HEK293 (cell line): ENCODE measurements around the gene RNF43.

Experiments
- CTCF ChIA-PET: fragments of 350-600 bp; formaldehyde crosslinking; extraction: SDS; loops from one replicate; lab custom pipeline; 2021; ENCODE audit warnings: antibody characterized with exemption; lab: Yijun Ruan, JAX
- POLR2A ChIA-PET: fragments of 300-600 bp; formaldehyde crosslinking; extraction: SDS; loops from one replicate; lab custom pipeline; 2020; ENCODE audit warnings: antibody characterized with exemption, inconsistent platforms; lab: Yijun Ruan, JAX
- H3K27ac ChIP-seq: fragments of 200-500 bp; sonication (Bioruptor generic); 2 replicates; pipeline ENCODE4 v1.5.1; 2014; ENCODE audit warnings: low read depth, low read length, control low read depth, inconsistent platforms; ENCODE audit errors: extremely low read depth
- H3K36me3 ChIP-seq, 2 experiments: fragments of 200-500 bp in 1 of 2; sonication (Bioruptor generic) in 1 of 2; 1 replicate in 1 of 2; 2 replicates in 1 of 2; pipeline ENCODE4 v1.5.1; 2014 to 2017; ENCODE audit warnings: inconsistent platforms in 2 of 2, low read length in 2 of 2; ENCODE audit not compliant: control insufficient read depth in 2 of 2, insufficient read depth in 1 of 2
- H3K4me1 ChIP-seq: fragments of 200-500 bp; sonication (Bioruptor generic); 2 replicates; pipeline ENCODE4 v1.5.1; 2014; ENCODE audit warnings: mild to moderate bottlenecking, low read length, inconsistent platforms; ENCODE audit not compliant: control insufficient read depth, insufficient read depth
- H3K4me3 ChIP-seq: 2 replicates; pipeline ENCODE4 v1.5.1; 2011; ENCODE audit warnings: low read depth, mild to moderate bottlenecking, control low read depth, low read length, moderate library complexity
- H3K9me3 ChIP-seq: fragments of 200-500 bp; sonication (Bioruptor generic); 2 replicates; pipeline ENCODE4 v1.5.1; 2014; ENCODE audit warnings: low read depth, low read length, inconsistent platforms; ENCODE audit not compliant: control insufficient read depth, insufficient read depth
- EGR2 ChIP-seq: fragments of 450-650 bp; formaldehyde crosslinking; IDR thresholded peaks from 2 replicates; pipeline ENCODE4 v1.5.1; 2016; ENCODE audit warnings: low read depth, missing biosample characterization, missing genetic modification characterization
- GLIS1 ChIP-seq: fragments of 450-650 bp; formaldehyde crosslinking; IDR thresholded peaks from 2 replicates; pipeline ENCODE4 v1.5.1; 2016; ENCODE audit warnings: missing biosample characterization, missing genetic modification characterization
- REPIN1 ChIP-seq: fragments of 450-650 bp; formaldehyde crosslinking; IDR thresholded peaks from 2 replicates; pipeline ENCODE4 v1.5.1; 2017; ENCODE audit warnings: missing biosample characterization, missing genetic modification characterization, low read depth
- SALL2 ChIP-seq: fragments of 450-650 bp; formaldehyde crosslinking; IDR thresholded peaks from 2 replicates; pipeline ENCODE4 v1.5.0; 2017; ENCODE audit warnings: missing biosample characterization, mild to moderate bottlenecking, missing genetic modification characterization, borderline replicate concordance
- ZIC2 ChIP-seq: fragments of 450-650 bp; formaldehyde crosslinking; IDR thresholded peaks from 2 replicates; pipeline ENCODE4 v1.5.1; 2016; ENCODE audit warnings: missing biosample characterization, missing genetic modification characterization
- ZNF184 ChIP-seq: fragments of 450-650 bp; IDR thresholded peaks from 2 replicates; pipeline ENCODE4 v1.5.1; 2018; ENCODE audit warnings: missing biosample characterization, mild to moderate bottlenecking, missing genetic modification characterization
- ZNF423 ChIP-seq: fragments of 450-650 bp; formaldehyde crosslinking; IDR thresholded peaks from 2 replicates; pipeline ENCODE4 v1.5.1; 2016; ENCODE audit warnings: missing biosample characterization, missing genetic modification characterization
- ZNF510 ChIP-seq: fragments of 450-650 bp; formaldehyde crosslinking; IDR thresholded peaks from 2 replicates; pipeline ENCODE4 v1.5.1; 2018; ENCODE audit warnings: mild to moderate bottlenecking, missing genetic modification characterization, missing biosample characterization; ENCODE audit not compliant: insufficient replicate concordance
- ZNF610 ChIP-seq: fragments of 450-650 bp; formaldehyde crosslinking; IDR thresholded peaks from 2 replicates; pipeline ENCODE4 v1.5.1; 2016; ENCODE audit warnings: missing biosample characterization, missing genetic modification characterization, borderline replicate concordance
- ZNF677 ChIP-seq: fragments of 450-650 bp; IDR thresholded peaks from 2 replicates; pipeline ENCODE4 v1.5.0; 2018; ENCODE audit warnings: missing biosample characterization, mild to moderate bottlenecking, missing genetic modification characterization, moderate library complexity
- TF ChIP-seq, protein P1 (sequence below): fragments of 450-650 bp; formaldehyde crosslinking; IDR thresholded peaks from 2 replicates; pipeline ENCODE4 v1.5.1; 2016; ENCODE audit warnings: missing biosample characterization, missing genetic modification characterization
- TF ChIP-seq, protein P2 (sequence below): fragments of 450-650 bp; formaldehyde crosslinking; IDR thresholded peaks from 2 replicates; pipeline ENCODE4 v1.5.1; 2016; ENCODE audit warnings: missing biosample characterization, missing genetic modification characterization
- TF ChIP-seq, protein P3 (sequence below): fragments of 450-650 bp; formaldehyde crosslinking; IDR thresholded peaks from 2 replicates; pipeline ENCODE4 v1.5.1; 2017; ENCODE audit warnings: missing biosample characterization, missing genetic modification characterization
- TF ChIP-seq, protein P4 (sequence below): fragments of 450-650 bp; formaldehyde crosslinking; IDR thresholded peaks from 2 replicates; pipeline ENCODE4 v1.5.1; 2016; ENCODE audit warnings: missing biosample characterization, missing genetic modification characterization, low read depth
- TF ChIP-seq, protein P5 (sequence below): fragments of 450-650 bp; formaldehyde crosslinking; IDR thresholded peaks from 2 replicates; pipeline ENCODE4 v1.5.1; 2016; ENCODE audit warnings: missing biosample characterization, missing genetic modification characterization
- TF ChIP-seq, protein P6 (sequence below): fragments of 450-650 bp; formaldehyde crosslinking; IDR thresholded peaks from 2 replicates; pipeline ENCODE4 v1.5.1; 2016; ENCODE audit warnings: missing biosample characterization, missing genetic modification characterization
- TF ChIP-seq, protein P7 (sequence below): fragments of 450-650 bp; formaldehyde crosslinking; IDR thresholded peaks from 2 replicates; pipeline ENCODE4 v1.5.1; 2016; ENCODE audit warnings: missing biosample characterization, missing genetic modification characterization

Gene RNF43

DNA sequence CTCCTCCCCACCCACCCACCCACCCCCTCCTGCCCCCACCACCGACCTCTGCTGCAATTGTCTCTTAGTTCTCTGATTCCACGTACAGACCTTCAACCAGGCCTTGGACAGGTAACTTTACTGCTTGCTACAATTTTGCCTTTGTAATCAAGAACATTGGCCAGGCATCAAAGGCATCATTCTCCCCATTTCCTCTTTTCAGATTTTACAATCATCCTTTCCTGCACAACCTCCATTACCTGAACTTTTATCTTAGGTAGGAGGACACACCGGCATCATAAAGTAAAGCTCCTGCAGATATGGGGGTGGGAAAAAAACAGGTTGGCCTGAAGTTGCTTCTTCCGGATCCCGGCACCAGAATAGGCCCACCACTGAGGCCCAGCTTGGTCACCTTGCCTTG, 39.7 kb downstream of the RNF43 start:
- CTCF ChIA-PET, result no interaction called here
- no peaks in the 10 kb centered on the region for H3K36me3 ChIP-seq
- no peak overlapping the region for H3K4me3 ChIP-seq
- no peak overlapping the region for H3K27ac ChIP-seq
- no peak for TF ChIP-seq ZNF423 (tag by site-specific recombination)
- TF ChIP-seq GLIS1, result no peak
- TF ChIP-seq ZIC2 (tag by site-specific recombination), result no peak
- TF ChIP-seq EGR2 (tag by site-specific recombination), result no peak
- no peak for TF ChIP-seq ZNF184
- TF ChIP-seq, protein P1, sequence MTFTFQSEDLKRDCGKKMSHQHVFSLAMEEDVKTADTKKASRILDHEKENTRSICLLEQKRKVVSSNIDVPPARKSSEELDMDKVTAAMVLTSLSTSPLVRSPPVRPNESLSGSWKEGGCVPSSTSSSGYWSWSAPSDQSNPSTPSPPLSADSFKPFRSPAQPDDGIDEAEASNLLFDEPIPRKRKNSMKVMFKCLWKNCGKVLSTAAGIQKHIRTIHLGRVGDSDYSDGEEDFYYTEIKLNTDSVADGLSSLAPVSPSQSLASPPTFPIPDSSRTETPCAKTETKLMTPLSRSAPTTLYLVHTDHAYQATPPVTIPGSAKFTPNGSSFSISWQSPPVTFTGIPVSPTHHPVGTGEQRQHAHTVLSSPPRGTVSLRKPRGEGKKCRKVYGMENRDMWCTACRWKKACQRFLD (tag by site-specific recombination), result no peak
- TF ChIP-seq, protein P2, sequence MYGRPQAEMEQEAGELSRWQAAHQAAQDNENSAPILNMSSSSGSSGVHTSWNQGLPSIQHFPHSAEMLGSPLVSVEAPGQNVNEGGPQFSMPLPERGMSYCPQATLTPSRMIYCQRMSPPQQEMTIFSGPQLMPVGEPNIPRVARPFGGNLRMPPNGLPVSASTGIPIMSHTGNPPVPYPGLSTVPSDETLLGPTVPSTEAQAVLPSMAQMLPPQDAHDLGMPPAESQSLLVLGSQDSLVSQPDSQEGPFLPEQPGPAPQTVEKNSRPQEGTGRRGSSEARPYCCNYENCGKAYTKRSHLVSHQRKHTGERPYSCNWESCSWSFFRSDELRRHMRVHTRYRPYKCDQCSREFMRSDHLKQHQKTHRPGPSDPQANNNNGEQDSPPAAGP (tag by site-specific recombination), result no peak
- TF ChIP-seq, protein P3, sequence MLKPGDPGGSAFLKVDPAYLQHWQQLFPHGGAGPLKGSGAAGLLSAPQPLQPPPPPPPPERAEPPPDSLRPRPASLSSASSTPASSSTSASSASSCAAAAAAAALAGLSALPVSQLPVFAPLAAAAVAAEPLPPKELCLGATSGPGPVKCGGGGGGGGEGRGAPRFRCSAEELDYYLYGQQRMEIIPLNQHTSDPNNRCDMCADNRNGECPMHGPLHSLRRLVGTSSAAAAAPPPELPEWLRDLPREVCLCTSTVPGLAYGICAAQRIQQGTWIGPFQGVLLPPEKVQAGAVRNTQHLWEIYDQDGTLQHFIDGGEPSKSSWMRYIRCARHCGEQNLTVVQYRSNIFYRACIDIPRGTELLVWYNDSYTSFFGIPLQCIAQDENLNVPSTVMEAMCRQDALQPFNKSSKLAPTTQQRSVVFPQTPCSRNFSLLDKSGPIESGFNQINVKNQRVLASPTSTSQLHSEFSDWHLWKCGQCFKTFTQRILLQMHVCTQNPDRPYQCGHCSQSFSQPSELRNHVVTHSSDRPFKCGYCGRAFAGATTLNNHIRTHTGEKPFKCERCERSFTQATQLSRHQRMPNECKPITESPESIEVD (tag by site-specific recombination), result no peak
- no peak for TF ChIP-seq ZNF510
- TF ChIP-seq, protein P4, sequence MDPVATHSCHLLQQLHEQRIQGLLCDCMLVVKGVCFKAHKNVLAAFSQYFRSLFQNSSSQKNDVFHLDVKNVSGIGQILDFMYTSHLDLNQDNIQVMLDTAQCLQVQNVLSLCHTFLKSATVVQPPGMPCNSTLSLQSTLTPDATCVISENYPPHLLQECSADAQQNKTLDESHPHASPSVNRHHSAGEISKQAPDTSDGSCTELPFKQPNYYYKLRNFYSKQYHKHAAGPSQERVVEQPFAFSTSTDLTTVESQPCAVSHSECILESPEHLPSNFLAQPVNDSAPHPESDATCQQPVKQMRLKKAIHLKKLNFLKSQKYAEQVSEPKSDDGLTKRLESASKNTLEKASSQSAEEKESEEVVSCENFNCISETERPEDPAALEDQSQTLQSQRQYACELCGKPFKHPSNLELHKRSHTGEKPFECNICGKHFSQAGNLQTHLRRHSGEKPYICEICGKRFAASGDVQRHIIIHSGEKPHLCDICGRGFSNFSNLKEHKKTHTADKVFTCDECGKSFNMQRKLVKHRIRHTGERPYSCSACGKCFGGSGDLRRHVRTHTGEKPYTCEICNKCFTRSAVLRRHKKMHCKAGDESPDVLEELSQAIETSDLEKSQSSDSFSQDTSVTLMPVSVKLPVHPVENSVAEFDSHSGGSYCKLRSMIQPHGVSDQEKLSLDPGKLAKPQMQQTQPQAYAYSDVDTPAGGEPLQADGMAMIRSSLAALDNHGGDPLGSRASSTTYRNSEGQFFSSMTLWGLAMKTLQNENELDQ, result no peak
- TF ChIP-seq, protein P5, sequence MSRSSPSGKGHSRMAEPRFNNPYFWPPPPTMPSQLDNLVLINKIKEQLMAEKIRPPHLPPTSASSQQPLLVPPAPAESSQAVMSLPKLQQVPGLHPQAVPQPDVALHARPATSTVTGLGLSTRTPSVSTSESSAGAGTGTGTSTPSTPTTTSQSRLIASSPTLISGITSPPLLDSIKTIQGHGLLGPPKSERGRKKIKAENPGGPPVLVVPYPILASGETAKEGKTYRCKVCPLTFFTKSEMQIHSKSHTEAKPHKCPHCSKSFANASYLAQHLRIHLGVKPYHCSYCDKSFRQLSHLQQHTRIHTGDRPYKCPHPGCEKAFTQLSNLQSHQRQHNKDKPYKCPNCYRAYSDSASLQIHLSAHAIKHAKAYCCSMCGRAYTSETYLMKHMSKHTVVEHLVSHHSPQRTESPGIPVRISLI (tag by site-specific recombination), result no peak
- TF ChIP-seq, protein P6, sequence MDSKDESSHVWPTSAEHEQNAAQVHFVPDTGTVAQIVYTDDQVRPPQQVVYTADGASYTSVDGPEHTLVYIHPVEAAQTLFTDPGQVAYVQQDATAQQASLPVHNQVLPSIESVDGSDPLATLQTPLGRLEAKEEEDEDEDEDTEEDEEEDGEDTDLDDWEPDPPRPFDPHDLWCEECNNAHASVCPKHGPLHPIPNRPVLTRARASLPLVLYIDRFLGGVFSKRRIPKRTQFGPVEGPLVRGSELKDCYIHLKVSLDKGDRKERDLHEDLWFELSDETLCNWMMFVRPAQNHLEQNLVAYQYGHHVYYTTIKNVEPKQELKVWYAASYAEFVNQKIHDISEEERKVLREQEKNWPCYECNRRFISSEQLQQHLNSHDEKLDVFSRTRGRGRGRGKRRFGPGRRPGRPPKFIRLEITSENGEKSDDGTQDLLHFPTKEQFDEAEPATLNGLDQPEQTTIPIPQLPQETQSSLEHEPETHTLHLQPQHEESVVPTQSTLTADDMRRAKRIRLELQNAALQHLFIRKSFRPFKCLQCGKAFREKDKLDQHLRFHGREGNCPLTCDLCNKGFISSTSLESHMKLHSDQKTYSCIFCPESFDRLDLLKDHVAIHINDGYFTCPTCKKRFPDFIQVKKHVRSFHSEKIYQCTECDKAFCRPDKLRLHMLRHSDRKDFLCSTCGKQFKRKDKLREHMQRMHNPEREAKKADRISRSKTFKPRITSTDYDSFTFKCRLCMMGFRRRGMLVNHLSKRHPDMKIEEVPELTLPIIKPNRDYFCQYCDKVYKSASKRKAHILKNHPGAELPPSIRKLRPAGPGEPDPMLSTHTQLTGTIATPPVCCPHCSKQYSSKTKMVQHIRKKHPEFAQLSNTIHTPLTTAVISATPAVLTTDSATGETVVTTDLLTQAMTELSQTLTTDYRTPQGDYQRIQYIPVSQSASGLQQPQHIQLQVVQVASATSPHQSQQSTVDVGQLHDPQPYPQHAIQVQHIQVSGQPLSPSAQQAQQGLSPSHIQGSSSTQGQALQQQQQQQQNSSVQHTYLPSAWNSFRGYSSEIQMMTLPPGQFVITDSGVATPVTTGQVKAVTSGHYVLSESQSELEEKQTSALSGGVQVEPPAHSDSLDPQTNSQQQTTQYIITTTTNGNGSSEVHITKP (tag by site-specific recombination), result no peak
- TF ChIP-seq ZNF610 (tag by site-specific recombination), result no peak
- TF ChIP-seq ZNF677 (tag by site-specific recombination), result no peak
- TF ChIP-seq, protein P7, sequence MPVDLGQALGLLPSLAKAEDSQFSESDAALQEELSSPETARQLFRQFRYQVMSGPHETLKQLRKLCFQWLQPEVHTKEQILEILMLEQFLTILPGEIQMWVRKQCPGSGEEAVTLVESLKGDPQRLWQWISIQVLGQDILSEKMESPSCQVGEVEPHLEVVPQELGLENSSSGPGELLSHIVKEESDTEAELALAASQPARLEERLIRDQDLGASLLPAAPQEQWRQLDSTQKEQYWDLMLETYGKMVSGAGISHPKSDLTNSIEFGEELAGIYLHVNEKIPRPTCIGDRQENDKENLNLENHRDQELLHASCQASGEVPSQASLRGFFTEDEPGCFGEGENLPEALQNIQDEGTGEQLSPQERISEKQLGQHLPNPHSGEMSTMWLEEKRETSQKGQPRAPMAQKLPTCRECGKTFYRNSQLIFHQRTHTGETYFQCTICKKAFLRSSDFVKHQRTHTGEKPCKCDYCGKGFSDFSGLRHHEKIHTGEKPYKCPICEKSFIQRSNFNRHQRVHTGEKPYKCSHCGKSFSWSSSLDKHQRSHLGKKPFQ (tag by site-specific recombination), result no peak
- no peak for TF ChIP-seq REPIN1 (tag by site-specific recombination)
- TF ChIP-seq SALL2, result no peak
- POLR2A ChIA-PET, result no interaction called here
- H3K4me1 ChIP-seq, result peaks cover 7% of the 10 kb centered on the region
- no peaks in the 10 kb centered on the region for H3K9me3 ChIP-seq
